K562 (cell line): Measurements from ENCODE around the gene LUZP1. TPM values are rescaled to one million over a fixed set of nuclear protein-coding genes. Genes with fewer than 3 reads are reported as not detected.
A peak's percentile ranks its signal among the peaks of the same experiment; 100 is the strongest.

Source experiments
- FOXJ3 ChIP-seq: sonication (generic); formaldehyde crosslinking; IDR thresholded peaks from 2 replicates; pipeline ENCODE4 v1.4.0; 2020; ENCODE audit warnings: mild to moderate bottlenecking, missing genetic modification reagents
- NR2C2 ChIP-seq, 2 experiments: fragments of 200-800 bp in 1 of 2; sonication (Bioruptor generic) in 1 of 2; sonication (generic) in 1 of 2; formaldehyde crosslinking in 1 of 2; IDR thresholded peaks; 2 replicates each; pipeline versions ENCODE4 v1.6.1 to v1.8.0; 2016 to 2022; ENCODE audit warnings: mild to moderate bottlenecking in 1 of 2, missing compliant biosample characterization in 1 of 2, missing genetic modification characterization in 1 of 2, missing genetic modification reagents in 1 of 2
- SIN3B ChIP-seq: fragments of 450-650 bp; IDR thresholded peaks from 2 replicates; pipeline ENCODE4 v1.6.1; 2017; ENCODE audit warnings: low read depth, mild to moderate bottlenecking, moderate library complexity
- SP1 ChIP-seq: sonication (generic); formaldehyde crosslinking; IDR thresholded peaks from 2 replicates; pipeline ENCODE4 v1.8.1; 2022; ENCODE audit warnings: mild to moderate bottlenecking, missing genetic modification reagents
- STAG1 ChIP-seq: sonication (generic); formaldehyde crosslinking; IDR thresholded peaks from 2 replicates; pipeline ENCODE4 v1.5.0; 2020; ENCODE audit warnings: missing genetic modification reagents, borderline replicate concordance
- polyA plus RNA-seq, 8 experiments: library from polyadenylated mRNA; depleted of rRNA in 4 of 8; stranded (reverse) in 5 of 8; unstranded in 3 of 8; fragments of >200 nt; fragmentation: Nextera tagmentation in 2 of 8; fragmentation: Illumina TruSeq in 1 of 8; extraction: Ambion mirVana in 2 of 8; extraction: Trizol in 1 of 8; gene quantifications; 2 replicates each; pipeline versions ENCODE4 v1.2.1 to v1.2.3, GENCODE V29; 2011 to 2014; ENCODE audit warnings: inconsistent platforms in 1 of 8, missing spikeins in 1 of 8
- total RNA-seq, 7 experiments: library from RNA; depleted of rRNA in 6 of 7; stranded (reverse); fragments of >200 nt in 6 of 7; fragmentation: Illumina TruSeq in 2 of 7; extraction: Trizol in 2 of 7; gene quantifications; 2 replicates each; pipeline versions ENCODE4 v1.2.1 to v1.2.3, GENCODE V29; 2011 to 2021; ENCODE audit warnings: low replicate concordance in 1 of 7
- TF ChIP-seq, protein P1 (sequence below), 2 experiments: fragments of 450-650 bp; formaldehyde crosslinking in 1 of 2; IDR thresholded peaks; 2 replicates each; pipeline versions ENCODE4 v1.4.0 to v1.6.1; 2014 to 2020; ENCODE audit warnings: mild to moderate bottlenecking in 2 of 2, borderline replicate concordance in 1 of 2, low read depth in 1 of 2
- TF ChIP-seq, protein P2 (sequence below): sonication (generic); formaldehyde crosslinking; IDR thresholded peaks from 2 replicates; pipeline ENCODE4 v1.8.0; 2023; ENCODE audit warnings: mild to moderate bottlenecking, missing genetic modification reagents
- TF ChIP-seq, protein P3 (sequence below), 3 experiments: IDR thresholded peaks in 2 of 3; conservative IDR thresholded peaks in 1 of 3; 2 replicates each; pipeline ENCODE4 v1.5.1; 2011 to 2012; ENCODE audit warnings: low read length in 3 of 3, mild to moderate bottlenecking in 3 of 3, control low read depth in 2 of 3, improper control_type of control experiment in 1 of 3, inconsistent platforms in 1 of 3, low read depth in 1 of 3, mixed read lengths in 1 of 3, moderate library complexity in 1 of 3; ENCODE audit not compliant: insufficient read depth in 2 of 3
- TF ChIP-seq, protein P4 (sequence below): fragments of 450-650 bp; formaldehyde crosslinking; IDR thresholded peaks from 2 replicates; pipeline ENCODE4 v1.4.0; 2020; ENCODE audit warnings: mild to moderate bottlenecking, moderate library complexity

LUZP1 gene
- total and polyA plus RNA-seq, 9 of the 15 experiments (the other 6 are each of a cell fraction or from before 2014, with no cell fraction given): 6.5 to 19.1 (median 12.4) TPM

DNA sequence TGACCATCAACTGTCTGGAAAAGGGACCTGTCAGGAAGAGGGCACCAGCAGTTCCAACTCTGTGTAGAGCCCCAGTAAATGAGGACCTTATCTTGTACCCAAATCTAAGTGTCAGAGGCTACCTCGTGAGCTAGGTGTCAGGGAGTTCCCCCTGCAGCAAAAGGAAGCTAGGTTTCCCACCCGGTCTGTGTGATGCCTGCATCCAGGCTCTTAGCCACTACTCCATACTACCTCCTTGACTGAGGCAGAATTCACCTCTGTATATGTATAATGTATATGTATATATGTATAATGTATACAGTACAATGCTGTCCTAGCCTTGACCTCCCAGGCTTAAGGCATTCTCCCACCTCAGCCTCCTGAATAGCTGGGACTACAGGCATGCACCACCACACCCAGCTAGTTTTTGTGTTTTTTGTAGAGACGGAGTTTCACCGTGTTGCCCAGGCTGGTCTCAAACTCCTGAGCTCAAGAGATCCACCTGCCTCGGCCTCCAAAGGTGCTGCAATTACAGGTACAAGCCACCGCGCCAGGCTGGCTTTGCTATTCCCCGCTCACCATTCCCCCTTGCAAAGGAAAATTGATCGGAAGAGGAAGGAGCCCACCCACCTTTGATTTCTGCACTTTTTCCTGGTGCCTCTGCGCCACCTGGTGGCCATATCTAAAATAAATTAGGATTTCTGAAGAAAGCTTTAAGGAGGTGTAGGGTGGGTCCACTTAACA lies 15.7 kb upstream of the LUZP1 start (continued):
- TF ChIP-seq, protein P1, sequence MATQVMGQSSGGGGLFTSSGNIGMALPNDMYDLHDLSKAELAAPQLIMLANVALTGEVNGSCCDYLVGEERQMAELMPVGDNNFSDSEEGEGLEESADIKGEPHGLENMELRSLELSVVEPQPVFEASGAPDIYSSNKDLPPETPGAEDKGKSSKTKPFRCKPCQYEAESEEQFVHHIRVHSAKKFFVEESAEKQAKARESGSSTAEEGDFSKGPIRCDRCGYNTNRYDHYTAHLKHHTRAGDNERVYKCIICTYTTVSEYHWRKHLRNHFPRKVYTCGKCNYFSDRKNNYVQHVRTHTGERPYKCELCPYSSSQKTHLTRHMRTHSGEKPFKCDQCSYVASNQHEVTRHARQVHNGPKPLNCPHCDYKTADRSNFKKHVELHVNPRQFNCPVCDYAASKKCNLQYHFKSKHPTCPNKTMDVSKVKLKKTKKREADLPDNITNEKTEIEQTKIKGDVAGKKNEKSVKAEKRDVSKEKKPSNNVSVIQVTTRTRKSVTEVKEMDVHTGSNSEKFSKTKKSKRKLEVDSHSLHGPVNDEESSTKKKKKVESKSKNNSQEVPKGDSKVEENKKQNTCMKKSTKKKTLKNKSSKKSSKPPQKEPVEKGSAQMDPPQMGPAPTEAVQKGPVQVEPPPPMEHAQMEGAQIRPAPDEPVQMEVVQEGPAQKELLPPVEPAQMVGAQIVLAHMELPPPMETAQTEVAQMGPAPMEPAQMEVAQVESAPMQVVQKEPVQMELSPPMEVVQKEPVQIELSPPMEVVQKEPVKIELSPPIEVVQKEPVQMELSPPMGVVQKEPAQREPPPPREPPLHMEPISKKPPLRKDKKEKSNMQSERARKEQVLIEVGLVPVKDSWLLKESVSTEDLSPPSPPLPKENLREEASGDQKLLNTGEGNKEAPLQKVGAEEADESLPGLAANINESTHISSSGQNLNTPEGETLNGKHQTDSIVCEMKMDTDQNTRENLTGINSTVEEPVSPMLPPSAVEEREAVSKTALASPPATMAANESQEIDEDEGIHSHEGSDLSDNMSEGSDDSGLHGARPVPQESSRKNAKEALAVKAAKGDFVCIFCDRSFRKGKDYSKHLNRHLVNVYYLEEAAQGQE (IDR thresholded peaks at IDR 0.05; ENCODE audit: borderline replicate concordance): peak; percentile 95
- TF ChIP-seq, protein P1 (CRISPR knock-in tag; IDR thresholded peaks at IDR 0.05; ENCODE audit: low read depth): no peak
- TF ChIP-seq, protein P2, sequence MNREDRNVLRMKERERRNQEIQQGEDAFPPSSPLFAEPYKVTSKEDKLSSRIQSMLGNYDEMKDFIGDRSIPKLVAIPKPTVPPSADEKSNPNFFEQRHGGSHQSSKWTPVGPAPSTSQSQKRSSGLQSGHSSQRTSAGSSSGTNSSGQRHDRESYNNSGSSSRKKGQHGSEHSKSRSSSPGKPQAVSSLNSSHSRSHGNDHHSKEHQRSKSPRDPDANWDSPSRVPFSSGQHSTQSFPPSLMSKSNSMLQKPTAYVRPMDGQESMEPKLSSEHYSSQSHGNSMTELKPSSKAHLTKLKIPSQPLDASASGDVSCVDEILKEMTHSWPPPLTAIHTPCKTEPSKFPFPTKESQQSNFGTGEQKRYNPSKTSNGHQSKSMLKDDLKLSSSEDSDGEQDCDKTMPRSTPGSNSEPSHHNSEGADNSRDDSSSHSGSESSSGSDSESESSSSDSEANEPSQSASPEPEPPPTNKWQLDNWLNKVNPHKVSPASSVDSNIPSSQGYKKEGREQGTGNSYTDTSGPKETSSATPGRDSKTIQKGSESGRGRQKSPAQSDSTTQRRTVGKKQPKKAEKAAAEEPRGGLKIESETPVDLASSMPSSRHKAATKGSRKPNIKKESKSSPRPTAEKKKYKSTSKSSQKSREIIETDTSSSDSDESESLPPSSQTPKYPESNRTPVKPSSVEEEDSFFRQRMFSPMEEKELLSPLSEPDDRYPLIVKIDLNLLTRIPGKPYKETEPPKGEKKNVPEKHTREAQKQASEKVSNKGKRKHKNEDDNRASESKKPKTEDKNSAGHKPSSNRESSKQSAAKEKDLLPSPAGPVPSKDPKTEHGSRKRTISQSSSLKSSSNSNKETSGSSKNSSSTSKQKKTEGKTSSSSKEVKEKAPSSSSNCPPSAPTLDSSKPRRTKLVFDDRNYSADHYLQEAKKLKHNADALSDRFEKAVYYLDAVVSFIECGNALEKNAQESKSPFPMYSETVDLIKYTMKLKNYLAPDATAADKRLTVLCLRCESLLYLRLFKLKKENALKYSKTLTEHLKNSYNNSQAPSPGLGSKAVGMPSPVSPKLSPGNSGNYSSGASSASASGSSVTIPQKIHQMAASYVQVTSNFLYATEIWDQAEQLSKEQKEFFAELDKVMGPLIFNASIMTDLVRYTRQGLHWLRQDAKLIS (CRISPR knock-in tag): no peak
- TF ChIP-seq NR2C2 (CRISPR knock-in tag; IDR thresholded peaks at IDR 0.05): 0 out of 2 replicates have a peak, but pooled peaks have one; percentile 15
- no peak for TF ChIP-seq NR2C2 (tag; IDR thresholded peaks at IDR 0.05)
- TF ChIP-seq SP1 (CRISPR knock-in tag): 0 out of 2 replicates have a peak, but pooled peaks have one; percentile 37
- TF ChIP-seq, protein P3, sequence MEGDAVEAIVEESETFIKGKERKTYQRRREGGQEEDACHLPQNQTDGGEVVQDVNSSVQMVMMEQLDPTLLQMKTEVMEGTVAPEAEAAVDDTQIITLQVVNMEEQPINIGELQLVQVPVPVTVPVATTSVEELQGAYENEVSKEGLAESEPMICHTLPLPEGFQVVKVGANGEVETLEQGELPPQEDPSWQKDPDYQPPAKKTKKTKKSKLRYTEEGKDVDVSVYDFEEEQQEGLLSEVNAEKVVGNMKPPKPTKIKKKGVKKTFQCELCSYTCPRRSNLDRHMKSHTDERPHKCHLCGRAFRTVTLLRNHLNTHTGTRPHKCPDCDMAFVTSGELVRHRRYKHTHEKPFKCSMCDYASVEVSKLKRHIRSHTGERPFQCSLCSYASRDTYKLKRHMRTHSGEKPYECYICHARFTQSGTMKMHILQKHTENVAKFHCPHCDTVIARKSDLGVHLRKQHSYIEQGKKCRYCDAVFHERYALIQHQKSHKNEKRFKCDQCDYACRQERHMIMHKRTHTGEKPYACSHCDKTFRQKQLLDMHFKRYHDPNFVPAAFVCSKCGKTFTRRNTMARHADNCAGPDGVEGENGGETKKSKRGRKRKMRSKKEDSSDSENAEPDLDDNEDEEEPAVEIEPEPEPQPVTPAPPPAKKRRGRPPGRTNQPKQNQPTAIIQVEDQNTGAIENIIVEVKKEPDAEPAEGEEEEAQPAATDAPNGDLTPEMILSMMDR (IDR thresholded peaks at IDR 0.05 in 2 of 3, conservative IDR thresholded peaks at IDR 0.05 in 1 of 3; ENCODE audit: insufficient read depth in 2 of 3, low read depth in 1 of 3, low read length in 3 of 3): peak; percentile 81 to 90 (median 83)
- TF ChIP-seq, protein P4, sequence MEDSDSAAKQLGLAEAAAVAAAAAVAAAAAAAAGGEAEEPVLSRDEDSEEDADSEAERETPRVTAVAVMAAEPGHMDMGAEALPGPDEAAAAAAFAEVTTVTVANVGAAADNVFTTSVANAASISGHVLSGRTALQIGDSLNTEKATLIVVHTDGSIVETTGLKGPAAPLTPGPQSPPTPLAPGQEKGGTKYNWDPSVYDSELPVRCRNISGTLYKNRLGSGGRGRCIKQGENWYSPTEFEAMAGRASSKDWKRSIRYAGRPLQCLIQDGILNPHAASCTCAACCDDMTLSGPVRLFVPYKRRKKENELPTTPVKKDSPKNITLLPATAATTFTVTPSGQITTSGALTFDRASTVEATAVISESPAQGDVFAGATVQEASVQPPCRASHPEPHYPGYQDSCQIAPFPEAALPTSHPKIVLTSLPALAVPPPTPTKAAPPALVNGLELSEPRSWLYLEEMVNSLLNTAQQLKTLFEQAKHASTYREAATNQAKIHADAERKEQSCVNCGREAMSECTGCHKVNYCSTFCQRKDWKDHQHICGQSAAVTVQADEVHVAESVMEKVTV (CRISPR knock-in tag): peak; percentile 97
- TF ChIP-seq STAG1 (CRISPR knock-in tag): peak; percentile 85
- TF ChIP-seq FOXJ3 (CRISPR knock-in tag): no peak
- peak; percentile 39; the same call in 1 of the 2 replicates for TF ChIP-seq SIN3B
